HG02973 (cell line): ENCODE results near the gene NEK7.

Experiments used
- ATAC-seq: cut with Tn5 transposase; IDR thresholded peaks from one replicate; pipeline ENCODE4 v1.9.1; 2021; ENCODE audit warnings: moderate library complexity; ENCODE audit not compliant: unreplicated experiment

NEK7 gene

DNA sequence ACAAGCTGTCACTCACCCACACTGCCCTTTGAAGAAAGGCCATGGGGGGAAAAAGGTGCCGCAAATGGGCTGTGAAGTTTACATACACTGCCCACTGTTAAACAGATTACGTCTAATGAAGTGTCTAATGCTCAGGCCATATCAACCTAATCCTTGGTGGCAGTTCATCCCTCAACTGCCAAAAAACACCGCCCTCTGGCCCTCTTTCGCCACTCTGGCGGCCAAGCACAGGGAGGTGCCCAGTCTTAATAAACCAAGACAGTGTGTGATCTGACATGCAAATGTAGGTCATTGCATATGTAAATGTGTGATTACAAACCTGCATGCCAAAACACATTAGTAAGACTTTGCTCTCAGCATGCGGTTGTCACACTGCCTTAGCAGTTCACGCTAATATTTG is 89.5 kb downstream of the NEK7 start:
- ATAC-seq, result no peak

DNA sequence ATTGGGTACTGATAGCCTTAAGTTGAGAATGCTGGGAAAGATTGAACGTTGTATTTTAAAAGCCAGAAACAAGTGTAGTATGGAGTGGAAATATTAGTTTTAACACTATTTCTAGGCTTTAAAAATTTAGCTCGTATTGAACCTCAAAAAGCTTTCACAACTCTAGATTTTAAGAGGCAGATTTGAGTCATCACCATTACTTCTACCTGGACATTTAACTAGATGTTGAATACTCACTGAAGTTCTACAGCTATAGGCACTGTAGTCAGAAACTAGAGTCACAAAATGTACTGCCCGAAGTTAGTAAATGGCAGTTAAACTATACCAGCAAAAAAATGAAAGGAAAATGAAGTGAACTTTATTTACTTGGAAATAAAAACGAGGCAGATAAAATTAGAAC is 96.5 kb downstream of the NEK7 start:
- peak; percentile 79 for ATAC-seq

DNA sequence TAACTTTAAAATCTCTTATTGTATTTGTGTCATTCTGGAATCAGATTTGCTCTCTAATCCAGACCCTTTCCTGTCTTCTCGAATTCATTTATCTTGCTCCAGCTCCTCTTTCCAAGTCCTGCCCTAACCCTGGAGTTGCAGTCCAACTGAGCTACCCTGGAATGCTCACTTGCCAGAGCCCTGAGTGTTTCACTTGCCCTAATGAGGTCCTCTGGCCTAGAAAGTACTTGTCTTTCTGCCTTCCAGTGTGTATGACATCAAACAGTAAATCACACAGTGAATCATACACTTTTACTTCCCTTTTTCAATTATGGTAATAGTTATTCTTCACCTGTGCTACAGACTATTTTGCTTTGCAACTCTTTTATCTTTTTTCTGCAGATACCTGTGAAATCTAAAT is 96.9 kb downstream of the NEK7 start:
- ATAC-seq, result peak; percentile 97

DNA sequence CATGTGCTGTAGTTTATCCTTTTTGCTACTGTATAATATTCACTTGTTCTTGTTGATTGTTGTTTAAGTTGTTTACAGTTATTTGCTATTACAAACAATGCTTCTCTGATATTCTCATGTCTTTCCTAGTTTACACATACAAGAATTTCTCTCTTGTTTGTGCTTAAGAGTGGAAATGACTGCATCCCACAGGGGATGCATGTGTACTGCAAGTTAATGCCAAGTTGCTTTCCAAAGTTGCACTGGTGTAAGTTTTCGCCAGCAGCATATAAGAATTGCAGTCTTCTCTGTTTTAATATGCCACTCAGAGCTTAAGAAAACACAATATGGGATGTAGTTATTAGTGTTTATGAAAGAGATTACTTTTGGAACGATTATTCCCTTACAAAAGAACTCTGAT is 97.7 kb downstream of the NEK7 start:
- no peak for ATAC-seq

DNA sequence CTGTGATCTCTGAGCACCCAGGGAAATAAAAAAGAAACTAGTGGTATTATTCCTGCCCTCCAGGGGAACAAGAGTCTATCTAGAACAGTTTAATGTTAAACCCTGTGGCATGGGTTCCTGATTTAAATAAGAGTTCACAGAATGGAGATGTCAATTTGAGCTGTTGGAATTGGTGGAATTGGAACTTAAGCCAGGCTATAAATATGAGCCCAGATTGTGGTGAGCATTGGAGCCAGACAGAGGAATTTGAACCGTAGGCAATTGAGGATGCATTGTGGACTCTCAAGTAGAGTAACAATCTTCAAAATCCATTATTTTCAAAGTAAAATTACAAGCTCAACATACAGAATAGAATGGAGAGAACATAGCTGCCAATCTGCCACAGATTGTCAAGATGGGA is 98.2 kb downstream of the NEK7 start:
- no peak for ATAC-seq

DNA sequence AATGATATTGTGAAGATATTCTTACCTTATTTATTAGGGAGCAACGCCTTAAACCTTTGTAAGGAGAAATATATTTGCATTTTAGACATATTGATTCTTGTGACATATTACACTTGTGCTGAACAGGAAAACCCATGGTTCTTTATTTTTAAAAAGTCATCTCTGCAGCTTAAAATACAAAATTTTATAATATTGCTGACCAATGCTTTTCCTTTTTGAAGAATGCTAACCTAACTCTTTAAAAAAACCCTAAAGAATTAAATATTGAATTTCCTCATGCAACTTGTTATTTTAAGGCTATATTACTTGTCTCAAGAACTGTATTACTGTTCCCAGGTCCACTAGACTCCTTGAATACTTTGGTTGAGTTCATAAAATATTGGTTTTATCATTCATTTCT is 99.0 kb downstream of the NEK7 start:
- ATAC-seq, result no peak

DNA sequence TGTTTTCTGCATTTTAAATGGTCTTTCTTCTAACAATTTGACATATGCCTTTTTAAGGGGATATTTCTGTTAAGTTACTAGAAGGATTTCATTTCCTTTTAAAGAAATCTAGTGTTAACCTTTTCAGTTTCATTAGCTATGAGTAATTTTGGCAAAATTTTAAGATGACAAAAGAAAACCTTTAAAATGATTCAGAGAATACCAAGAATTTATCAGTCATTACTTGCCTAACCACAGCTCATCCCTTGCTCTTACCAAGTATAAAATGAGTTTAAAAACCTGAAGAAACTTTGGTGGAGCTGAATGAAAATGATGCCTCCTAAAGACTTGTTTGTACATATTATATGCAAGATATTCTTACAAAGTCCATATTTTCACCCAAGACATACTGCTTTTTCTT is 101.7 kb downstream of the NEK7 start:
- peak; percentile 55 for ATAC-seq

DNA sequence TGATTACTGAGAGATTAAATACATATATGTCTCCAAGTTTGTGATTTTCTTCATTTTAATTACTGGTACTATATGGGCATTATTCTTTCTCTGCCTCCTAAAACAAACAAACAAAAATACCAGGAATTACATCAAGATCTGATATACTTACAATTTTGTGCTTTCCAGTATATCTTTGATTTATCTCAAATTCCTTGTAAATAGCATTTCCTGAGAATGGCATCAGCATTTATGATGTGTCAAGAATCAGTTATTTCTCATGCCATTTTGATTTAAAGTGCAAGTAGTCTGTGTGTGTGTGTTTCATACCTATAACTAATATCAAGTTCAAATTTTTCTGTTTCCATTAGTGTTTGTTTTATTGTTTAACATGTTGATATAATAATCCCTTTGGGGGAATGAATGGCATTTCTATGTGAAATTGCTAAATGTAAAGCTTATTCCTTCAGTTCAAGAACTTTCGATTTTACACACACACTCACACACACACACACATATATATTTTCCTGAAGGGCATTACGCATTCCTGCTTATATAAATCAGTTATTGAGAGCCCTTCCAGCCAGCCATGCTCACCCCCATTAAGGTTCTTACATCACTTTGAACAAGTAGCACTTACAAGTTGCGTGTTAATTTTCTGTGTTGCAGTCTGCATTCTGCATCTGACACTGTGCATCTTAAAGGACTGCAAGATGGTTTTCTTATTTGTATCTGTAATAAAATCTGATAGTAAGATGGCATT is 102.7 kb downstream of the NEK7 start:
- no peak for ATAC-seq

DNA sequence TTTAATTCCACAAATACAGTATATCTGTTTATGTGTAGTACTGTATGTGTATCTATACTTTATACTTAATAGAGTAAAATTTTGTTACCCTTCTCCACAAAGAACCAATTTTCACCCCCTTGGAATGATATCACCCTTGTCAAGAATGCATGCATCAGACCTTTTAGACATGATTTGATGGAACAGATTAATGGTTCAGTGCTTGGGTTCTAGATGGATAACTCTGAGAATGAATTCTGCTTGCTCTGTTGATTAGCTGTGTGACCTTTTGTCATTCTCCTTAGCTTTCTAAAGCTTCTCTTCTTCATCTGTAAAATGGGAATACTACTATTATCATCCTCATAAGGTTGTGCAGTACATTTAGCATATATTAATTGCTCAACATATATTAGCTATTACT is 105.1 kb downstream of the NEK7 start:
- no peak for ATAC-seq

DNA sequence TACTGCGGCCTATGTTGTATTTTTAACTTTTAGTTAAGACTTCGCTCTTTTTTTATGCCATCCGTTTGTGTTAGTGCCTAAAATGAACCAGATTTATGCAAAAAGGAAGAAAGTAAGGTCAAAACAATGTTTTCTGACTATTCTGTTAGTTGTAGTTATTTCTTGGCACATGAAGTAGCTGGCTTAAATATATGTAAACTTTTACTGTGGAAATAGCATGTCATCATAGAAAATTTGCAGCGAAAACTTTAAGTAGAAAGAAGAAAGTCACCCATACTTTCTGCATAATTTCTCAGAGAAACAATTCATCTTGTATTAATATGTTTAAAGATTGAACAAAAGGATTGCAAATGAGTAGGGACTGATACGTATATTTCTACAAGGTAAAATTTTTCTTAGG is 106.4 kb downstream of the NEK7 start:
- ATAC-seq, result no peak

DNA sequence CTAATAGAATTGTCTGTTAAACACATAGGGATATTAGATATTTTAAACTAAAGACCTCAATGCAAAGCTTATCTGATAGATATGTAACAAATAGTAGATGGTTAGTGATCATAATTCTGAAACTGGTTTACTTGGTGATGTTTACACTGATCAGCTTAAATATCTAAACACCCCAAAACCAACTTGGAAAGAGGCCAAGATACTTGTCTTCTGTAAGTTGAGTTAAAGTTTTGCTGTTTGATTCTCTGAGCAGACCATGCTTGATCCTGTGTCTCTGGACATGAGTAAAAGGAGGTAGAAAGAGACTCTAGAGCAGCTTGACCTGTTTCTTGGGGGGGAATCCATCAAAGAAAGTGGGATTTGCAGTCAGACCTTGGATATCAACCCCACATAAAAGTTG is 107.5 kb downstream of the NEK7 start:
- no peak for ATAC-seq

DNA sequence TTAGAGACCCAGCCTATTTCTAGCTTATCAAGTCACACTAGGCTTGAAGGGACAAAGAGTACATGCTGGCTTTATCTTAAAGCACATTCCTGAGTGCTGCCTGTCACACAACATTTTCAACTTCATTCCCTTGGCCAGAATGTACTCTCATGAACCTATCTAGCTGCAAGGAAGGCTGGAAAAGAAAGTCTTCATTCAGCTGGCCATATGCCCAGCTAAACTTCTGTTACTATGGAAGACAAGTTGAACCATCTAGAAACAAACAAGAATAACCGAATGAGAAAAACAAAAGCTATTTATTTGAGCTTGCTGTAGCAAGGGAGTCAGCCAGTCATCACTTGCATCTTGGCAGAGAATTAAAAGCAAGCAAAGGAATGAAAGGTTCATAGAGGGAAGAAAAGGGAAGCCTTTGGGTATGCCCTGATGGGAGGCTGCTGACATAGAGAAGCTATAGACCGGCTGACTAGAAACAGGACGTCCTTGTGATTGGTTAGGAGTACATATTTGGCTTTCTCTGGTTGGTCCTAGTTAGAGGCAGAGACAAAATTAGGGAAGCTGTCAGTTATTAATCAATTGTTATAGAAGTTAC is 108.4 kb downstream of the NEK7 start:
- no peak for ATAC-seq

DNA sequence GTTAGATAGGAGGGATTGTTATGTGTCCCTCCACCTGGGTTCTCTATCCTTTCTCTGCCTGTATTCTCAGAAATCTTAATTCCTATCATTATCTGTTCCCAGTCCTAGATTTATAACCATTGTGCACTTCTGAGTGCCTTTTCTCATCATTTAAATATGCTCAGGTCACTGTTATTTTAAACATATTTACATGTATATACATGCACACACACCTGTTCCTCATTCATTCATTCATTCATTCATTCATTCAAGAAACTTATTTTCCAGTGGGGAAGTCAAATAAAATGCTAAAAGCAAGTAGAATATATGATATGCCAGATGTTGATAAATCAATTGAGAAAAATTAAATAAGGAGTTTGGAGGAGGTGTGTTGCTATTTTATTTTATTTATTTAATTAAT is 110.3 kb downstream of the NEK7 start:
- no peak for ATAC-seq

DNA sequence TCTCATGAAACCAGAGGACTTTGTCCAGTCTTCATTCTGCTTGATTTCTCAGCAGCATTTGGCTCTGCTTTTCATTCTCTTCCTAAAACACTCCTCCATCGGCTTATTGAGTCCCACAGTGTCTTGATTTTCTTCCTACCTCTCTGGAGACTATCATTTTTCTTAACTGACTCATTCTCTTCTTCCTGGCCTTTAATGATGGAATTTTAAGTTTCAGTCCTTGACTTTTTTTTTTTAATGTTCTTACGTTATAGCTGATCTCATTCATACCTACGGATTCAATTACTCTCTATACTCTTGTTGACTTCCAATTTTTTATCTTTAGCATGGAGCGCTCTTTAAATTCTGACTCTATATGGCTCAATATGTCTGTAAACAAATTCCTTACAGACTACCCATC is 111.1 kb downstream of the NEK7 start:
- no peak for ATAC-seq

DNA sequence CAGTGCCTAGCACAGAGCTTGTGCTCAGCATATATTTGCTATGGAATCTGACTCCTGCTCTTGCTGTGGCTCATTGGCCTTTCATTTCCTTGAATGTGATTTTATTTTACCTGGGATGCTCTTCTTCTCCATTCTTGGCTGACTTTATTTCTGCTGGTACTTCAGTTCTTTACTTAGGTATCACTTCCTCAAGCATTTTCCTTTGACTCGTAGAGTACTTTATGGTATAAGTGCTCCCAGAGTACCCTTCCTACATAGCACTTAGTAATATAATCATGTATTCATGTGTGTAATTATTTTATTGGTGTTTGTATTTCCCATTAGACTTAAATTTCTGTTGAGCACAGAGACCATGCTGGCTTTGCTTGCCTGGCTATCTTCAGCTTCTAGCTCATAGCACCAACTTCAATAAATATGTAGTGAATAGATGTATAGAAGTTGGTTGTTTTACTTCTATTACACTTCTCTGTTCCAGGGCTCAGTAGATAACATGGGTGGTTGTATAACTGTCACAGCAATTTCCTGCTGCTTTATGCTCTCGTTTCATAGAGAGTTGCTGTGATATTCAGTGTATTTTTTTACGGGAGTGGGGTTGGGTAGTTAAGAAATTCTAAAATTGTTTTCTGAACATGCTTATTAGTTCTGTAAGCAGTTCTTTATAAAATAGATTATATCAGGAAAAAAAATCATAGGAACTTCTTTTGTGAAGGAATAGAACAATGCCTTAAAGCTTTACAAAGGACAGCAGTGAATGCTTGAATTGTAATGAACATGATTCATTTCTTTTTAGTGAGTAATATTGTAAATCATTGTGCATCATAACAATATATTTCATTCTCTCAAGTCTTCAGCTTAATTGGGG is 112.2 kb downstream of the NEK7 start:
- ATAC-seq, result no peak

DNA sequence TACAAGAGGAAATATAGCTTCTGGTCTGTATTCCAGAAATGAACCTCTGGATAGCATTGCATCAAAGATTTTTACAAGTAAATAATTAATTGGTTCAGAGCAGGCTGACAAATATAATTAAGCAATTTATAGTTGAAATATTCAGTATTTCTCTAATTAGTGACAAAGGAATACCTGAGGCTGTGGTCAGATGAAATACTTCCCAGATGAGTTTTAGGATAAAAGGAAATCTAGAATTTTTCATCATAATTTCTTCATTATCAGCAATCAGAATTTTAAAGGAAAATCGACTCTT is 112.8 kb downstream of the NEK7 start:
- ATAC-seq, result no peak

DNA sequence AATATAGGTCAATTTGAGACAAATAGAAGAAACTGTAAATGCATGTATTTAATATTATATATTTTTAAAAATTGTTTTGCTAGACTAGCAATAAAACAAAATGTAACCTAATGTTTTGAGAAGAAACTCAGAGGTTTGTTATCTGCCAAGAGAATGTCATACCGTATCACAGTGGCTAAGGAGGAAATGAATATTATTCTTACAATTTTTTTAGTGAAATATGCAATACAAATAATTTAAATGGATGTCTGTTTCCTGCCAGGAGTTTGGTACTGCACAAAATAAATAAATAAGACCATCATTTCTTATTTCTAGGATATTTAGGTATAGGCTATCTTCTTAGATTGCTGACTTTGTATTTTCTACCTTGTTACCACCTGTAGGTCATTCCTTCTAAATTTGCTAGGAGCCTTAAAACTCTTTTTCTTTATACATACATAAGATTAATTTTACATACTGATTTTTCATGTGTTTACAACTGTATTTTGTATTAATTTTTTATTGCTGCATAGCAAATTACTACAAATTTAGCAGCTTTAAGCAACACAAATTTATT is 113.6 kb downstream of the NEK7 start:
- ATAC-seq, result no peak

DNA sequence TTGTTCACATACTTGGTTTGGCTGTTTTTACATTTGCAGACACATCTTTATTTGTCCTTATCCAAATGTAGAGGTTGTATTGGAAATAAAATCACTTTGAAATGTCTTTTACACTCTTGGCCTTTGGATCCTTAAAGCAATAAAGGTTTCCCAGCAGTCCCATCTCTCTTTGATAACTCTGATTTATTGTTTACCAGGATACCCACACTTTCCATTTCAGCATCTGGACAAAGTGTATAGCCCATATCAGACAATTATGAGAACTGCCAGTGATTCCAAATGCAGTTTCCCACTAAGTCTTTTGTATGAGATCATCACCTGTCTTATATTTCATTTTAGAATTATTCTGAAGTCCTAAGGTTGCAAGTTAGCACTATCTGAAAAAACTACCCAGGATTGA is 114.7 kb downstream of the NEK7 start:
- no peak for ATAC-seq

DNA sequence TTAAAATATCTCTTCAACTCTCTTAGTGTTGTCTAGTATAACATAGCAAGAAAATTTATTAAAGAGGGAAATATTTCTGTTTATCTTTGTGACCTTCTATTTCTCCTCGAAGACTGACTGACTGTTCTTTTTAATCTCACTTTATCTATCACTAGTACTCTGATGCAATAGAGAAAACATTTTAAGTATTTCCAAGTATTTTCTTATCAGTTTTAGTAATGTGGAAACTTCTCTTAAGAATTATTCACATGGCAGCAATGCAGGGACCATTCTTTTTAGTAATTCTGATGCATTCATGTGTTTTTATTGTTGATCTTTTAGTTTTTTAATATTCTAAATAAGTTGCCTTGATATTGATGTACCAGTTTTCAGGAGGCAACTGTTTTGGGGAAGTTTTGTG is 115.7 kb downstream of the NEK7 start:
- no peak for ATAC-seq

DNA sequence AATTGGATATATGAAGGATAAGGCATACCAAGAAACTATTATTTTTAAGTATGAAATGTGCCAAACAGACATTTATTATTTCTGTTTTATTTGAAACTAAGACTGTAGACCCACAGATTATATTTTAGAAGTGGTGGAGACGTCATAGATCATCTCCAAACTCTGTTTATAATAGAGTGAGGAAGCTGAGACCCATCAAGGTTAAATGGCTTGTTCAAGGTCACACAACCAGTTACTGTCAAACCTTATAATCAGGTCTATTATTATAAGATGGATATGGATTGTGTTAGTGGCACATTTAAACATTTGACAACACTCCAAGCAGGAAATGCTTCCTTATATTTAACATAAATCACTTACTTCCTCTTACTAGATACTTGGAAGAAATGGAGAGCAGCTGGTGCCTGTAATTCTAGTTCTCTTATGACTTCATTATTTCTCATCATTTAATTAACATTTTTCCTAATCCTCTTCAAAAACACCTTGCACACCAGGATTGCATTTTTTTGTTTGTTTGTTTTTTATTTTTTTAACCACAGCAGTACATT is 117.0 kb downstream of the NEK7 start:
- no peak for ATAC-seq

DNA sequence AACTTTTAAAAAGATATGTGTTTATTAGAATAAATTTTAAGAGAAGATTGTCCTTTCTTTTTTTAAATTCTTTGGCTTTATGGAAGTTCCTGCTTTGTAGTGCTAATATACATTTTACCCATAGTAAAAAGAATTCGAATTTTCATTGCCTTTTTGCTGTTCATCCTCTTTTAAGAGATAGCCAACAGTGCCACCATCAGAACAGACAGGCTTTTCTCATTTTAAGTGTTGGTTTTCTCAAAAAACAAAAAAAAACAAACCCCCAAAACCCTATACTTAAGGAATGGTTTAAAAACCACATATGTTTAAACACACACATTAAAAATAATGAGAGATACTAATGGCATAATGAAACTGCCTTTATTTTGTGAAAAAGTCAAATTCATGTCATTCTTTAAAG is 118.8 kb downstream of the NEK7 start:
- ATAC-seq, result no peak

DNA sequence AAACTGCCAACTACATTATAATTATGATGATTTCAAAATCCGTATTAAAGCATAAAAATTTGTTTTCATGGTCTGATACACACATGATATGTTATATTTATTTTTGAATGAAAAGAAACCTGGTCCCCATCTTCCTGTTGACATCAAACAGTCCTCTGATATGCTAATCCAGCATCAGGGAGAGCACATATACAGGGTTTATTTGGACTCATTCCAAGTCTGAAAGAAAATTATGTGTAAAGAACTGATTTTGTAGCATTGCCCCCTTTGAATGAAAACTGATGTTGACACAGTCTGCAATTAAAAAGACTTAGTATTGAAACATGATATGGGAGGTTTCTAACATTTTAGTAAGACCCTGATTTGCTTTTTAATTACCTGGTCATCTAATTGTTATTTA is 119.4 kb downstream of the NEK7 start:
- ATAC-seq, result no peak
